IMR-90 (cell line): ENCODE data around the gene SPAG16. TPM values are rescaled to one million over a fixed set of nuclear protein-coding genes. Genes with fewer than 3 reads are reported as not detected.

Source experiments
- ATAC-seq: fragments of 200-7000 bp; cut with Tn5 transposase; 2 replicates; pipeline ENCODE4 v1.9.1; 2020; ENCODE audit warnings: low read depth, mild to moderate bottlenecking, moderate library complexity
- BruUV-seq: library from RNA; stranded (reverse); fragments of 400-500 nt; replicated peaks from 2 replicates; lab custom pipeline; 2021; lab: Mats Ljungman, UMichigan
- CTCF ChIA-PET: fragments of 300-600 bp; formaldehyde crosslinking; extraction: SDS; loops from one replicate; lab custom pipeline; 2021; ENCODE audit warnings: antibody characterized with exemption; lab: Yijun Ruan, JAX
- POLR2A ChIA-PET: fragments of 300-600 bp; sonication (Branson Sonifier 250); formaldehyde crosslinking; loops from one replicate; lab custom pipeline; 2022; ENCODE audit warnings: antibody characterized with exemption; ENCODE audit not compliant: unreplicated experiment; lab: Charles Lee
- DNase-seq: peaks from one replicate; pipeline ENCODE4 v3.0.0; 2013
- H2AFZ ChIP-seq: replicated peaks from 2 replicates; pipeline ENCODE3; 2013; ENCODE audit warnings: low read length, mild to moderate bottlenecking; ENCODE audit not compliant: poor library complexity
- H2AK5ac ChIP-seq: 2 replicates; pipeline ENCODE4 v1.6.1; 2013; ENCODE audit warnings: low read depth, low read length, inconsistent platforms
- H2AK9ac ChIP-seq: replicated peaks from 2 replicates; pipeline ENCODE3; 2013; ENCODE audit warnings: mild to moderate bottlenecking, low read depth, low read length, moderate library complexity; ENCODE audit not compliant: poor library complexity
- H2BK120ac ChIP-seq: 2 replicates; pipeline ENCODE4 v1.6.1; 2013; ENCODE audit warnings: low read depth, low read length, inconsistent platforms
- H2BK15ac ChIP-seq: 3 replicates; pipeline ENCODE4 v1.6.1; 2013; ENCODE audit warnings: low read depth, low read length, inconsistent platforms
- H2BK20ac ChIP-seq: 2 replicates; pipeline ENCODE4 v1.6.1; 2013; ENCODE audit warnings: low read depth, mild to moderate bottlenecking, inconsistent platforms, low read length, moderate library complexity
- H2BK5ac ChIP-seq: 2 replicates; pipeline ENCODE4 v1.6.1; 2013; ENCODE audit warnings: mild to moderate bottlenecking, low read depth, low read length, inconsistent platforms; ENCODE audit not compliant: poor library complexity, severe bottlenecking
- H3K14ac ChIP-seq: replicated peaks from 2 replicates; pipeline ENCODE4 v1.6.1; 2013; ENCODE audit warnings: low read depth, low read length, inconsistent platforms
- H3K18ac ChIP-seq: 2 replicates; pipeline ENCODE4 v1.6.1; 2013; ENCODE audit warnings: low read depth, low read length, control low read depth
- H3K23ac ChIP-seq: 2 replicates; pipeline ENCODE4 v1.6.1; 2013; ENCODE audit warnings: low read depth, low read length, inconsistent platforms
- H3K27ac ChIP-seq: 2 replicates; pipeline ENCODE4 v1.5.1; 2013; ENCODE audit warnings: mild to moderate bottlenecking, control low read depth, low read length; ENCODE audit not compliant: insufficient read depth
- H3K27me3 ChIP-seq: 2 replicates; pipeline ENCODE4 v1.6.1; 2013; ENCODE audit warnings: low read length; ENCODE audit not compliant: control insufficient read depth, insufficient read depth
- H3K36me3 ChIP-seq: 2 replicates; pipeline ENCODE4 v1.6.1; 2013; ENCODE audit warnings: low read length, mixed read lengths; ENCODE audit not compliant: control insufficient read depth, insufficient read depth
- H3K4ac ChIP-seq: 2 replicates; pipeline ENCODE4 v1.6.1; 2013; ENCODE audit warnings: low read depth, low read length, inconsistent platforms
- H3K4me1 ChIP-seq: 2 replicates; pipeline ENCODE4 v1.6.1; 2013; ENCODE audit warnings: low read length, mixed read lengths; ENCODE audit not compliant: control insufficient read depth, insufficient read depth
- H3K4me2 ChIP-seq: 2 replicates; pipeline ENCODE4 v1.6.1; 2013; ENCODE audit warnings: low read depth, mild to moderate bottlenecking, control low read depth, low read length, moderate library complexity
- H3K4me3 ChIP-seq: 2 replicates; pipeline ENCODE4 v1.5.1; 2013; ENCODE audit warnings: low read depth, mild to moderate bottlenecking, control low read depth, low read length, moderate library complexity; ENCODE audit not compliant: insufficient read depth
- H3K56ac ChIP-seq: 2 replicates; pipeline ENCODE4 v1.6.1; 2013; ENCODE audit warnings: low read length, inconsistent platforms; ENCODE audit not compliant: insufficient read depth; ENCODE audit errors: extremely low read depth
- H3K79me1 ChIP-seq, 2 experiments: 2 replicates each; pipeline ENCODE4 v1.6.1; 2013; ENCODE audit warnings: low read length in 2 of 2, inconsistent platforms in 1 of 2, low read depth in 1 of 2
- H3K9ac ChIP-seq: 2 replicates; pipeline ENCODE4 v1.6.1; 2013; ENCODE audit warnings: low read depth, low read length, control low read depth
- H3K9me1 ChIP-seq: 2 replicates; pipeline ENCODE4 v1.6.1; 2013; ENCODE audit warnings: low read length, inconsistent platforms; ENCODE audit not compliant: insufficient read depth
- H3K9me3 ChIP-seq: 2 replicates; pipeline ENCODE4 v1.6.1; 2013; ENCODE audit warnings: low read length; ENCODE audit not compliant: control insufficient read depth, insufficient read depth
- H4K20me1 ChIP-seq: 2 replicates; pipeline ENCODE4 v1.6.1; 2013; ENCODE audit warnings: low read length, inconsistent platforms; ENCODE audit not compliant: insufficient read depth
- H4K5ac ChIP-seq: 2 replicates; pipeline ENCODE4 v1.6.1; 2013; ENCODE audit warnings: mild to moderate bottlenecking, low read depth, low read length, control low read depth
- H4K8ac ChIP-seq, 2 experiments: 2 replicates each; pipeline ENCODE4 v1.6.1; 2013; ENCODE audit warnings: low read depth in 2 of 2, low read length in 2 of 2, control low read depth in 1 of 2, inconsistent platforms in 1 of 2
- H4K91ac ChIP-seq: 2 replicates; pipeline ENCODE4 v1.6.1; 2013; ENCODE audit warnings: low read depth, low read length, inconsistent platforms; ENCODE audit not compliant: insufficient read depth
- BHLHE40 ChIP-seq: fragments of 150-350 bp; IDR thresholded peaks from 2 replicates; pipeline ENCODE4 v1.6.1; 2016; ENCODE audit warnings: mild to moderate bottlenecking, low read depth, low read length
- CEBPB ChIP-seq: IDR thresholded peaks from 2 replicates; pipeline ENCODE4 v1.6.1; 2012; ENCODE audit warnings: low read depth, low read length, improper control_type of control experiment
- CHD1 ChIP-seq: IDR thresholded peaks from 2 replicates; pipeline ENCODE4 v1.6.1; 2012; ENCODE audit warnings: low read depth, low read length, improper control_type of control experiment
- CTCF ChIP-seq: conservative IDR thresholded peaks from 2 replicates; pipeline ENCODE4 v1.5.1; 2012; ENCODE audit warnings: mild to moderate bottlenecking, low read depth, low read length, improper control_type of control experiment
- ELK1 ChIP-seq: fragments of 150-350 bp; IDR thresholded peaks from 2 replicates; pipeline ENCODE4 v1.6.1; 2016; ENCODE audit warnings: low read depth, mild to moderate bottlenecking, low read length, moderate library complexity, borderline replicate concordance
- FOS ChIP-seq: fragments of 150-350 bp; IDR thresholded peaks from 2 replicates; pipeline ENCODE4 v1.6.1; 2016; ENCODE audit warnings: low read depth, low read length
- MAFK ChIP-seq: IDR thresholded peaks from 2 replicates; pipeline ENCODE4 v1.6.1; 2012; ENCODE audit warnings: low read depth, low read length, improper control_type of control experiment
- MAZ ChIP-seq: IDR thresholded peaks from 2 replicates; pipeline ENCODE4 v1.6.1; 2012; ENCODE audit warnings: low read depth, mild to moderate bottlenecking, low read length, improper control_type of control experiment, moderate library complexity, borderline replicate concordance
- MXI1 ChIP-seq: IDR thresholded peaks from 2 replicates; pipeline ENCODE4 v1.6.1; 2012; ENCODE audit warnings: low read depth, mild to moderate bottlenecking, low read length, moderate library complexity, borderline replicate concordance
- NFE2L2 ChIP-seq: fragments of 150-350 bp; IDR thresholded peaks from 2 replicates; pipeline ENCODE4 v1.6.1; 2016; ENCODE audit warnings: low read depth, mild to moderate bottlenecking, low read length
- POLR2A ChIP-seq: IDR thresholded peaks from 2 replicates; pipeline ENCODE4 v1.6.1; 2012; ENCODE audit warnings: mild to moderate bottlenecking, low read depth, low read length
- RAD21 ChIP-seq: IDR thresholded peaks from 2 replicates; pipeline ENCODE4 v1.6.1; 2012; ENCODE audit warnings: low read length, improper control_type of control experiment
- RCOR1 ChIP-seq: IDR thresholded peaks from 2 replicates; pipeline ENCODE4 v1.6.1; 2012; ENCODE audit warnings: mild to moderate bottlenecking, low read length, improper control_type of control experiment; ENCODE audit not compliant: insufficient replicate concordance
- SMC3 ChIP-seq: fragments of 150-350 bp; IDR thresholded peaks from 2 replicates; pipeline ENCODE4 v1.6.1; 2016; ENCODE audit warnings: low read depth, mild to moderate bottlenecking, antibody characterized with exemption, low read length, moderate library complexity
- USF2 ChIP-seq: fragments of 150-350 bp; IDR thresholded peaks from 2 replicates; pipeline ENCODE4 v1.6.1; 2017; ENCODE audit warnings: mild to moderate bottlenecking, antibody characterized with exemption, low read length, low read depth
- WGBS, 2 experiments: methylation state at CpG; one replicate each; pipeline versions ENCODE4 v1.1.5 to v1.1.7; 2013; ENCODE audit warnings: missing lambda C conversion rate in 2 of 2; ENCODE audit not compliant: insufficient read length in 1 of 2; ENCODE audit errors: extremely low coverage in 2 of 2; 5-methylcytosine and 5-hydroxymethylcytosine counted together
- dilution Hi-C: fragments of 300-500 bp; cut with HindIII; formaldehyde crosslinking; loops from one replicate; pipeline ENCODE4 v1.14.3; 2018; ENCODE audit warnings: low sequenced_read_pairs; ENCODE audit not compliant: unreplicated experiment
- in situ Hi-C: fragments of 300-500 bp; cut with MboI; formaldehyde crosslinking; loops from 3 replicates; pipeline ENCODE4 v1.14.3; 2019; ENCODE audit warnings: low sequenced_read_pairs, inconsistent platforms, mixed read lengths
- intact Hi-C: fragments of 100-400 bp; cut with micrococcal nuclease; formaldehyde crosslinking; loops from 2 replicates; pipeline ENCODE4 v1.10.0; 2022
- polyA plus RNA-seq, 3 experiments: library from polyadenylated mRNA; depleted of rRNA; stranded (reverse); fragments of >200 nt; gene quantifications; 2 replicates each; pipeline ENCODE4 v1.2.3, GENCODE V29; 2012; ENCODE audit warnings: low replicate concordance in 1 of 3
- total RNA-seq: library from RNA; depleted of rRNA; stranded (reverse); fragments of >200 nt; gene quantifications from 2 replicates; pipeline ENCODE4 v1.2.3, GENCODE V29; 2012

Gene SPAG16
- total and polyA plus RNA-seq, 2 of the 4 experiments (the other 2 are of a cell fraction): 7.3 to 13.5 TPM

- no peak overlapping the region for H3K23ac ChIP-seq
- no peak overlapping the region for H2AFZ ChIP-seq
- no peak overlapping the region for H4K91ac ChIP-seq
- H3K4me3 ChIP-seq: no peak overlapping the region
- H3K18ac ChIP-seq: no peak overlapping the region
- ATAC-seq (no peak), DNase-seq (no peak)
- no peak overlapping the region for H2BK120ac ChIP-seq
- no peak overlapping the region for H2BK5ac ChIP-seq
- ChIA-PET CTCF (no interaction called here), POLR2A (no interaction called here)
- H3K79me1 ChIP-seq: no peaks in the 10 kb centered on the region
- H4K8ac ChIP-seq: no peak overlapping the region
- H2AK5ac ChIP-seq: no peak overlapping the region
- H2BK20ac ChIP-seq: no peak overlapping the region
- H3K27ac ChIP-seq: no peak overlapping the region
- no peaks in the 10 kb centered on the region for H4K20me1 ChIP-seq
- no peak overlapping the region for H3K9ac ChIP-seq
- no peaks in the 10 kb centered on the region for H3K27me3 ChIP-seq
- no peak overlapping the region for H3K4ac ChIP-seq
- H3K9me3 ChIP-seq: peaks cover 6% of the 10 kb centered on the region
- no peak overlapping the region for H2BK15ac ChIP-seq
- no peak overlapping the region for H3K4me2 ChIP-seq
- H2AK9ac ChIP-seq: no peak overlapping the region
- no peak for TF ChIP-seq USF2
- no peak for TF ChIP-seq CEBPB
- no peak for TF ChIP-seq NFE2L2
- no peak for TF ChIP-seq CTCF
- no peak for TF ChIP-seq POLR2A
- no peak for TF ChIP-seq CHD1
- TF ChIP-seq MAFK: no peak
- no peak for TF ChIP-seq ELK1
- no peak for TF ChIP-seq MXI1
- no peak for TF ChIP-seq RAD21
- no peak for TF ChIP-seq RCOR1
- TF ChIP-seq SMC3: no peak
- no peak for TF ChIP-seq FOS
- TF ChIP-seq MAZ: no peak
- TF ChIP-seq BHLHE40: no peak
- dilution Hi-C loops: no loop called here
- no peaks in the 10 kb centered on the region for H3K9me1 ChIP-seq
- H3K36me3 ChIP-seq: no peaks in the 10 kb centered on the region
- no TSS peak for BruUV-seq
- no CpG with 5 or more reads among the region's 5 CpGs for WGBS, 2 experiments
- no peak overlapping the region for H3K56ac ChIP-seq
- in situ Hi-C loops: no loop called here
- no peaks in the 10 kb centered on the region for H3K4me1 ChIP-seq
- H4K5ac ChIP-seq: no peak overlapping the region
- intact Hi-C loops: no loop called here
- H3K14ac ChIP-seq: no peak overlapping the region
Measured at GRCh38 chr2:213559053-213559452, 274.8 kb downstream of the SPAG16 start.
